Activated CD4-positive, CD25-positive, alpha-beta regulatory T cell (primary cell): ENCODE data around the gene LILRB5.
"Not testable (repeated sequence)": the region's sequence is repeated elsewhere in the genome, so short reads cannot be mapped to it uniquely, and the experiment has no call there.

Experiments used
- DNase-seq, 4 experiments: peaks; one replicate each; lab custom pipeline; 2025; lab: John Stamatoyannopoulos, UW

Gene LILRB5

GRCh38 chr19:54211235-54211634, 45.8 kb downstream of the LILRB5 start:
- no peak for DNase-seq

- DNase-seq = no peak
Observed at GRCh38 chr19:54209811-54210494, 47.1 kb downstream of the LILRB5 start.

GRCh38 chr19:54209058-54209810, 47.8 kb downstream of the LILRB5 start:
- no peak for DNase-seq

GRCh38 chr19:54208784-54209057, 48.4 kb downstream of the LILRB5 start:
- DNase-seq = no peak

DNA sequence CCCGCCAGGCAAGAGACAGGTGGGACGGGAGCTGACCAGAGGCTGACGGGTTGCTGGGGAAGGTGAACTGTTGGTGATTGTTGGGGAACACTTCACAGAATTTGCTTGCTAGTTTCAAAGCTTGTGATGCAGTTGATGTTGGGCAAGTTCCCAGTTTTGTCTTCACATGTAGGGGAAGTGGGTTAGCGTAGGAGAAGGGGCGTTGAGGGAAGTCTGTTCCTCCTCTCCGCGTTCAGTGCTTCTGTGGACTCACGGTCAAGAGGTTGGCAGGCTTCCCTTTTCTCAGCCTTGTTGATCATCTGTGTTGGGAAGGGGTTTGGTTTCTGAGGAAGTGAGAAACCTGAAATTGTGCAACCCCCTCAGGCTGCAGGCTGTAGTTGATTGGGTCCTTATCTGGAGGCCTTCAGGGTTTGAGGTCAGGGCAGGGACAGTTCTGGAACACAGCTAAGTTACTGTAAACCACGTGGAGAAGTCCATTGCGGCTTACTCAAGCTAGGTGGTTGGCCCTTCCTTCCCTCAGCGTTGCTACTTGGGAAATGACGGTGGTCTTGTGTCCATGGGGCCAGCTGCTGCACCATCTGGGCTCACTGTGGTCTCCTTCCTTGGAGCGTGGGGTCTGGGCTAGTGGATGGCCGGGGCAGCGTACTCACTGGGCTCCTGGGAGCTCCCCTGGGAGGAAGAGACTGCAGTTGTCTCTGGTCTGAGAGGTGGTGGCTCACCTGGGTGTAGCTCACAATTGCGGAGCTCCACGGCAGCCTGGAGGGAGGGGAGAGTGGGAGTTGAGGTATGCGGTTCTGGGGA, 48.9 kb downstream of the LILRB5 start:
- DNase-seq = no peak

DNA sequence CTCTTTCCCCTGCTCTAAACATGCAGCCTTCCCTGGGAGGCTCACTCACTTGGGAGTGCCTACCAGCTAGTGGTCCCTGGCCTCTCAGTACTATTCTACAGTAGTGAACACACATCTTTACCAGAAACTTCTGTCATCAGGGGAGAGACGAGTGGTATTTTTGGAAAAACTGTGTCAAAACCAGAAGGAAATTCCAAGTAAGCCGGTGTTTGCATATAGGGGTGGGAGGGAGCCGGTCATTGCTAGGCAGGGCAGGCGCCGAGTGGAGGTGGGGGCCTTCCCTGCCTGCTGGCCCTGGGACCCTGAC, 49.4 kb downstream of the LILRB5 start:
- DNase-seq = no peak

DNA sequence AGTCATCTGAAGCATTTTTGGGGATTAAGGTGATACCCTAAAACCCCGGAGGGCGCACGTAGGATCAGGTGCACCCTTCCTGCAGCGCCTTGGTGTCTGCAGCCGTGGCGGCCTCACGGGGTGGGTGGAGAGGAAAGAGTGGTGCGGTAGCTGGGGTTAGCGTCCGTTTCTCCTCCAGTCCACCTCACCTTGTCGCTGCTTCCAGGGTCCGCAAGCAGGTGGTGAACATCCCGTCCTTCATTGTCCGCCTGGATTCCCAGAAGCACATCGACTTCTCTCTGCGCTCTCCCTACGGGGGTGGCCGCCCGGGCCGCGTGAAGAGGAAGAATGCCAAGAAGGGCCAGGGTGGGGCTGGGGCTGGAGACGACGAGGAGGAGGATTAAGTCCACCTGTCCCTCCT, 49.9 kb downstream of the LILRB5 start:
- DNase-seq = not testable (repeated sequence)

DNA sequence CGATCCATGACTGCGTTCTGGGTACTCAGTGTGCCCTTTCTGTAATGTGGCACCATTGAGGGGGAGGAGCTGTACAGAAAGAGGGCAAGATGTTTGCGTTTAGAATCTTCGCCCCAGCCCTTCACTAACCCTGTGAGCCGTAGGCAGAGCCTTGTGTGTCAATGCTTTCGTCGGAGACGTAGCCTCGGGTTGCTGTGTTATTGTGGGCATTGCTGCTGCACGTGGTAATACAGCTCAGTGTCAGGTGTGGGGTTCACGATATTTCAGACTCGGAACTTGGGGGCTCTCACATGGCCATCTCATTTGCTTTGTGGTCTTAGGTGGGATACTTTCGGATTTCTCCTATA, 50.3 kb downstream of the LILRB5 start:
- DNase-seq = no peak

DNA sequence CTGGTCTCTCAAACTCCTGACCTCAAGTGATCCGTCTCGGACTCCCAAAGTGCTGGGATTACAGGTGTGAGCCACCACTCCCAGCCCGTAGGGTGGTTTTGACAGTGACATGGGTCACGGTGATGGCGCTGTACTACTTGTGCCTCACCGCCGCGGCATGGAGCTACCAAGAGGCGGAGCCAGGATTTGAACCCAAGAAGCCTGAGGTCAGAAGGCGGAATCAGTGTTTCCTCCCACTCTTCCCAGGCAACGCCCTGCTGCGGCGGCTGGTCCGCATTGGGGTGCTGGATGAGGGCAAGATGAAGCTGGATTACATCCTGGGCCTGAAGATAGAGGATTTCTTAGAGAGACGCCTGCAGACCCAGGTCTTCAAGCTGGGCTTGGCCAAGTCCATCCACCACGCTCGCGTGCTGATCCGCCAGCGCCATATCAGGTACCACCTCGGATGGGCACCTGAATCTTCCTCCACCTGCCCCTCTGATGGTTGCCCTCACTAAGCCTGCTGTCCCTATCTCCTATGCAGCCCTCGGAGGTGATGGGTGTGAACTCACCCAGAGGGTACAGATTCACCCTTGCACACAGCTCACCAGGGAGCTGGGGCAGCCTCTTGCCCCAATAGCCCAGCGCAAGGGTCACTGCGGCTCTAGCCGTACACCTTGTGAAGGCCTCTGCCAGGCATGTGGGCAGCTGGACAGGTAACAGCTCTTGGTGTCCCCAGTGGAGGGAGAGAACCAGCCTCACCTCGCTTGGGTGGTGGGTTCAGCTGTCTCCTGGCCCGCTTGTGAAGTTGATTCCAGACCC, 50.8 kb downstream of the LILRB5 start:
- DNase-seq = no peak

- no peak for DNase-seq
Observed at GRCh38 chr19:54204767-54205468, 52.2 kb downstream of the LILRB5 start.

DNA sequence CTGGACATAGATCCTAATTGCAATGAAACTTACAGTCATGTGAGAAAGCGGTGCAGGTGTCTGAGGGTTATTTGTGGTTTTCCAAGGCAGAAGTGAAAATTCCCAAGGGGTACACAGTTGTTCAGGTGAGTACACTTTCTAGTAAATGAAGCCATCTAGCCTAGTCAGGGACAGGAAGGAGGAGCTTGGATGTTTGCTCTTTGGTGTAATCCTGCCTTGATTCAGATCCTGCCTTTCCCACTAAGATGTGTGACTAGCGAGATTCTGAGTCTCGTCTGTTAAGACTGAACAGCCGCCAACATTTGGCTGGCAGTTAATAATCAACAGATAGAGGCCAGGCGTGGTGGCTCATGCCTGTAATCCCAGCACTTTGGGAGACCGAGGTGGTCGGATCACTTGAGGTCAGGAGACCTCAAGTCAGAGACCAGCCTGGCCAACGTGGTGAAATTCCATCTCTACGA, 53.9 kb downstream of the LILRB5 start:
- DNase-seq = no peak

DNA sequence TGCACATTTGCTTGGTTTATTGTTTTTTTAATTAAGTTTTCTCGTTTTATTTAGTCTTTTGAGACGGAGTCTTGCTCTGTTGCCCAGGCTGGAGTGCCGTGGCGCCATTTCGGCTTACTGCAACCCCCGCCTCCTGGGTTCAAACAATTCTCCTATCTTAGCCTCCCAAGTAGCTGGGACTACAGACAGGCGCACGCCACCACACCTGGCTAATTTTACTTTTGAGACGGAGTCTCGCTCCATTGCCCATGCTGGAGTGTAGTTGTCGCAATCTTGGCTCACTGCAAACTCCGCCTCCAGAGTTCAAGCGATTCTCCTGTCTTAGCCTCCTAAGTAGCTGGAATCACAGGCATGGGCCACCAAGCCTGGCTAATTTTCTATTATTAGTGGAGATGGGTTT, 55.1 kb downstream of the LILRB5 start:
- DNase-seq = no peak

GRCh38 chr19:54201172-54201701, 55.8 kb downstream of the LILRB5 start:
- no peak for DNase-seq
